HepG2 (cell line): Measurements from ENCODE around the gene SH3YL1. TPM values are rescaled to one million over a fixed set of nuclear protein-coding genes. Genes with fewer than 3 reads are reported as not detected.

ENCODE experiments used
- ASH2L ChIP-seq: fragments of 300-600, 200-600 bp; sonication (generic); IDR thresholded peaks from 2 replicates; pipeline ENCODE4 v1.7.0; 2017; ENCODE audit warnings: low read depth, mild to moderate bottlenecking, moderate library complexity, mixed read lengths, low read length; ENCODE audit not compliant: insufficient read length
- ATF4 ChIP-seq, 2 experiments: fragments of 450-650 bp in 1 of 2; sonication (generic) in 1 of 2; formaldehyde crosslinking; IDR thresholded peaks; 2 replicates each; pipeline versions ENCODE4 v1.5.0 to v1.8.0; 2020 to 2022; ENCODE audit warnings: mild to moderate bottlenecking in 1 of 2, missing genetic modification reagents in 1 of 2
- ESRRA ChIP-seq: sonication (generic); formaldehyde crosslinking; IDR thresholded peaks from 2 replicates; pipeline ENCODE4 v1.5.1; 2020; ENCODE audit warnings: mild to moderate bottlenecking, low read depth, missing genetic modification reagents
- HMGXB4 ChIP-seq, 2 experiments: sonication (generic) in 1 of 2; formaldehyde crosslinking in 1 of 2; IDR thresholded peaks; 2 replicates each; pipeline versions ENCODE4 v1.4.0 to v1.6.1; 2018 to 2020; ENCODE audit warnings: missing genetic modification reagents in 2 of 2, borderline replicate concordance in 1 of 2, low read depth in 1 of 2, mild to moderate bottlenecking in 1 of 2, missing biosample characterization in 1 of 2
- HOXD1 ChIP-seq: sonication (generic); formaldehyde crosslinking; IDR thresholded peaks from 2 replicates; pipeline ENCODE4 v1.5.0; 2020; ENCODE audit warnings: missing genetic modification reagents
- ISL2 ChIP-seq: sonication (generic); formaldehyde crosslinking; IDR thresholded peaks from 2 replicates; pipeline ENCODE4 v1.5.0; 2020; ENCODE audit warnings: missing genetic modification reagents
- KLF6 ChIP-seq: IDR thresholded peaks from 2 replicates; pipeline ENCODE4 v1.8.0; 2016; ENCODE audit warnings: missing biosample characterization, missing genetic modification reagents
- MIER3 ChIP-seq: IDR thresholded peaks from 2 replicates; pipeline ENCODE4 v1.6.1; 2016; ENCODE audit warnings: missing compliant biosample characterization, borderline replicate concordance
- MTF2 ChIP-seq: sonication (generic); formaldehyde crosslinking; IDR thresholded peaks from 2 replicates; pipeline ENCODE4 v1.5.0; 2020; ENCODE audit warnings: missing genetic modification reagents, borderline replicate concordance
- MYPOP ChIP-seq: sonication (generic); formaldehyde crosslinking; IDR thresholded peaks from 2 replicates; pipeline ENCODE4 v1.8.1; 2023; ENCODE audit warnings: mild to moderate bottlenecking, moderate library complexity, missing genetic modification reagents
- RAD21 ChIP-seq: fragments of 450-650 bp; formaldehyde crosslinking; IDR thresholded peaks from 2 replicates; pipeline ENCODE4 v1.5.0; 2020; ENCODE audit warnings: mild to moderate bottlenecking
- RBAK ChIP-seq: sonication (generic); formaldehyde crosslinking; IDR thresholded peaks from 2 replicates; pipeline ENCODE4 v1.5.1; 2020; ENCODE audit warnings: mild to moderate bottlenecking, missing genetic modification reagents
- REXO4 ChIP-seq: sonication (generic); formaldehyde crosslinking; IDR thresholded peaks from 2 replicates; pipeline ENCODE4 v1.8.0; 2022; ENCODE audit warnings: missing genetic modification reagents, mild to moderate bottlenecking, borderline replicate concordance
- RORA ChIP-seq: sonication (generic); formaldehyde crosslinking; IDR thresholded peaks from 2 replicates; pipeline ENCODE4 v1.5.0; 2020; ENCODE audit warnings: mild to moderate bottlenecking, missing genetic modification reagents, moderate library complexity
- TEAD3 ChIP-seq: optimal IDR thresholded peaks from 2 replicates; pipeline ENCODE3; 2016; ENCODE audit warnings: borderline replicate concordance
- TSC22D2 ChIP-seq: sonication (generic); formaldehyde crosslinking; IDR thresholded peaks from 2 replicates; pipeline ENCODE4 v1.5.1; 2020; ENCODE audit warnings: missing genetic modification reagents, mild to moderate bottlenecking, borderline replicate concordance
- ZIK1 ChIP-seq: sonication (generic); formaldehyde crosslinking; IDR thresholded peaks from 2 replicates; pipeline ENCODE4 v1.5.0; 2020; ENCODE audit warnings: mild to moderate bottlenecking, low read depth, missing genetic modification reagents, borderline replicate concordance
- ZNF3 ChIP-seq: IDR thresholded peaks from 2 replicates; pipeline ENCODE4 v1.7.0; 2017; ENCODE audit warnings: inconsistent platforms
- ZNF484 ChIP-seq: sonication (generic); formaldehyde crosslinking; IDR thresholded peaks from 2 replicates; pipeline ENCODE4 v1.5.1; 2020; ENCODE audit warnings: mild to moderate bottlenecking, low read depth, missing genetic modification reagents, borderline replicate concordance
- ZNF543 ChIP-seq: sonication (generic); formaldehyde crosslinking; IDR thresholded peaks from 2 replicates; pipeline ENCODE4 v1.4.0; 2020; ENCODE audit warnings: mild to moderate bottlenecking, missing genetic modification reagents
- ZNF563 ChIP-seq: sonication (generic); formaldehyde crosslinking; IDR thresholded peaks from 2 replicates; pipeline ENCODE4 v1.8.0; 2022; ENCODE audit warnings: mild to moderate bottlenecking, moderate library complexity, missing genetic modification reagents
- ZNF674 ChIP-seq: sonication (generic); formaldehyde crosslinking; IDR thresholded peaks from 2 replicates; pipeline ENCODE4 v1.5.0; 2020; ENCODE audit warnings: low read depth, mild to moderate bottlenecking, missing genetic modification reagents
- ZNF766 ChIP-seq: sonication (generic); formaldehyde crosslinking; IDR thresholded peaks from 2 replicates; pipeline ENCODE4 v1.5.0; 2020; ENCODE audit warnings: missing genetic modification reagents, borderline replicate concordance
- polyA plus RNA-seq, 8 experiments: library from polyadenylated mRNA; depleted of rRNA in 3 of 8; stranded (reverse) in 7 of 8; unstranded in 1 of 8; fragments of >200 nt; fragmentation: Illumina TruSeq in 4 of 8; extraction: Trizol in 4 of 8; gene quantifications; 2 replicates each; pipeline versions ENCODE4 v1.2.1 to v1.2.3, GENCODE V29; 2011 to 2016; ENCODE audit warnings: low read depth in 4 of 8, missing spikeins in 1 of 8, mixed read lengths in 1 of 8; ENCODE audit not compliant: insufficient read depth in 1 of 8
- total RNA-seq, 5 experiments: library from RNA; depleted of rRNA; stranded (reverse); fragments of >200 nt; fragmentation: Illumina TruSeq; extraction: Trizol; gene quantifications; 2 replicates each; pipeline ENCODE4 v1.2.3, GENCODE V29; 2016; ENCODE audit warnings: low read depth in 1 of 5
- TF ChIP-seq, protein P1 (sequence below): IDR thresholded peaks from 2 replicates; pipeline ENCODE4 v1.6.1; 2016; ENCODE audit warnings: low read depth, control low read depth

SH3YL1 gene
- total and polyA plus RNA-seq, 2 of the 13 experiments (the other 11 are each of a cell fraction or from before 2014, with no cell fraction given), result 13.0 to 48.2 TPM

DNA sequence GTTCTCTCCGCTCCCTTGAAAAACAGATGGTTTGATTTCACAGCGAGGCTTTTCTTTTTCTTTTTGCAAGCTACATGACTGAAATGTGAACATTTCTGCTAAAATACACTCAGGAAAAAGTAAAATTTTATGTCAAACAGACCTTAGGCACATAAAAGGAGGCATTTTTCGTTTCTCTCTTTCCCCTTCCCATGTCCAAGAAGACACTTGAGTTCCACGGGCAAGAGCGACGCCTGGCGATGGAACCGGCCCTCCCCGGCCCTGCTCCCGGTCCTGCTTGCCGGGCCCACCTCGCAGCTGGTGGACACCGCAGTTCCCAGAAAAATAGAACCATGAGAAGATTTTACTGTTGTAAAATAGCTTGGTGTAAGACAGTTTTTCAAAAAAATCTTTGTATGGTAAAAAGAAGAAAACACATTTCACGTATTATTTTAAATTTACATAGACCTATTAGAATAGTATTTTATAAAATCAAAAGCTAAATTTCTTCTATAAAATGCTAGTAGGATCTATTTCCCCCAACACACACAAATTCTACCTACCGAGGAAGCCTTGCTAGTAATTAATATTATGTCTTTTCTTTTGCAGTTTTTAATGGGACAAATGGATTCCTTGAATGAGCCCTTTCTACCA lies 26.4 kb upstream of the SH3YL1 start (continued):
- TF ChIP-seq REXO4 (CRISPR knock-in tag), result no peak
- no peak for TF ChIP-seq RORA (CRISPR knock-in tag)
- TF ChIP-seq ZNF484 (CRISPR knock-in tag), result no peak
- TF ChIP-seq, protein P1, sequence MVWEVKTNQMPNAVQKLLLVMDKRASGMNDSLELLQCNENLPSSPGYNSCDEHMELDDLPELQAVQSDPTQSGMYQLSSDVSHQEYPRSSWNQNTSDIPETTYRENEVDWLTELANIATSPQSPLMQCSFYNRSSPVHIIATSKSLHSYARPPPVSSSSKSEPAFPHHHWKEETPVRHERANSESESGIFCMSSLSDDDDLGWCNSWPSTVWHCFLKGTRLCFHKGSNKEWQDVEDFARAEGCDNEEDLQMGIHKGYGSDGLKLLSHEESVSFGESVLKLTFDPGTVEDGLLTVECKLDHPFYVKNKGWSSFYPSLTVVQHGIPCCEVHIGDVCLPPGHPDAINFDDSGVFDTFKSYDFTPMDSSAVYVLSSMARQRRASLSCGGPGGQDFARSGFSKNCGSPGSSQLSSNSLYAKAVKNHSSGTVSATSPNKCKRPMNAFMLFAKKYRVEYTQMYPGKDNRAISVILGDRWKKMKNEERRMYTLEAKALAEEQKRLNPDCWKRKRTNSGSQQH (CRISPR knock-in tag), result 0 out of 2 replicates have a peak, but pooled peaks have one; percentile 65
- TF ChIP-seq MTF2 (CRISPR knock-in tag), result 0 out of 2 replicates have a peak, but pooled peaks have one; percentile 4
- no peak for TF ChIP-seq ZNF563 (CRISPR knock-in tag)
- no peak for TF ChIP-seq RBAK (CRISPR knock-in tag)
- no peak for TF ChIP-seq TSC22D2 (CRISPR knock-in tag)
- no peak for TF ChIP-seq ATF4 (CRISPR knock-in tag; IDR thresholded peaks at IDR 0.05)
- no peak for TF ChIP-seq ASH2L
- 0 out of 2 replicates have a peak, but pooled peaks have one; percentile 3 for TF ChIP-seq ZNF766
- no peak for TF ChIP-seq ZIK1 (CRISPR knock-in tag)
- 0 out of 2 replicates have a peak, but pooled peaks have one; percentile 1 for TF ChIP-seq MYPOP (CRISPR knock-in tag)
- TF ChIP-seq ISL2 (CRISPR knock-in tag), result no peak
- no peak for TF ChIP-seq ZNF3
- TF ChIP-seq HOXD1 (CRISPR knock-in tag), result peak; percentile 37; the same call in 1 of the 2 replicates
- no peak for TF ChIP-seq ZNF674 (CRISPR knock-in tag)
- TF ChIP-seq HMGXB4 (CRISPR knock-in tag; IDR thresholded peaks at IDR 0.05; ENCODE audit: borderline replicate concordance in 1 of 2, low read depth in 1 of 2), result peak; percentile 56 to 67; a peak in 2 of 4 replicates
- 0 out of 2 replicates have a peak, but pooled peaks have one; percentile 61 for TF ChIP-seq KLF6 (CRISPR knock-in tag)
- peak; percentile 31 for TF ChIP-seq TEAD3
- TF ChIP-seq ESRRA (CRISPR knock-in tag), result 0 out of 2 replicates have a peak, but pooled peaks have one; percentile 16
- peak; percentile 96 for TF ChIP-seq RAD21
- 0 out of 2 replicates have a peak, but pooled peaks have one; percentile 66 for TF ChIP-seq MIER3 (CRISPR knock-in tag)
- TF ChIP-seq ZNF543, result no peak
